Activated CD4-positive, alpha-beta T cell treated with anti-CD3 and anti-CD28 coated beads for 36 hours (primary cell): Measurements from ENCODE around the gene GPC6. TPM values are rescaled to one million over a fixed set of nuclear protein-coding genes. Genes with fewer than 3 reads are reported as not detected.

ENCODE experiments used
- ATAC-seq: fragments of 200-7000 bp; cut with Tn5 transposase; one replicate; pipeline ENCODE4 v1.10.0; 2021; ENCODE audit warnings: mild to moderate bottlenecking, moderate library complexity
- CTCF ChIA-PET: fragments of 350-600 bp; sonication (Branson Sonifier 250); formaldehyde crosslinking; loops from one replicate; lab custom pipeline; 2021; ENCODE audit warnings: antibody characterized with exemption; lab: Charles Lee
- POLR2A ChIA-PET: fragments of 350-600 bp; sonication (Branson Sonifier 250); formaldehyde crosslinking; loops from one replicate; lab custom pipeline; 2021; ENCODE audit warnings: antibody characterized with exemption, inconsistent platforms; lab: Charles Lee
- DNase-seq: peaks from one replicate; pipeline ENCODE4 v3.0.0-alpha.2; 2020
- H3K27ac Mint-ChIP-seq: one replicate; pipeline ENCODE4 v1.8.0; 2021; ENCODE audit warnings: mixed read lengths
- H3K27me3 Mint-ChIP-seq: one replicate; pipeline ENCODE4 v1.8.0; 2021; ENCODE audit warnings: mixed read lengths
- H3K36me3 Mint-ChIP-seq: one replicate; pipeline ENCODE4 v1.8.0; 2021; ENCODE audit warnings: low read depth, mixed read lengths
- H3K4me1 Mint-ChIP-seq: one replicate; pipeline ENCODE4 v1.8.0; 2021; ENCODE audit warnings: mixed read lengths
- H3K4me3 Mint-ChIP-seq: one replicate; pipeline ENCODE4 v1.8.0; 2021; ENCODE audit warnings: mild to moderate bottlenecking, moderate library complexity, mixed read lengths
- H3K9me3 Mint-ChIP-seq: one replicate; pipeline ENCODE4 v1.8.0; 2021; ENCODE audit warnings: low read depth, mixed read lengths
- intact Hi-C, 2 experiments: fragments of 100-400 bp; cut with DNase I in 1 of 2; cut with micrococcal nuclease in 1 of 2; formaldehyde crosslinking; loops; one replicate each; pipeline versions ENCODE4 v1.14.2 to v1.15.1; 2022 to 2024; cut with DNase I, micrococcal nuclease
- total RNA-seq, 2 experiments: library from RNA; stranded (reverse); gene quantifications; one replicate each; pipeline ENCODE4 v1.2.3, GENCODE V29; 2021

The GPC6 gene
- total RNA-seq, 2 experiments from 2014 or later: not detected

DNA sequence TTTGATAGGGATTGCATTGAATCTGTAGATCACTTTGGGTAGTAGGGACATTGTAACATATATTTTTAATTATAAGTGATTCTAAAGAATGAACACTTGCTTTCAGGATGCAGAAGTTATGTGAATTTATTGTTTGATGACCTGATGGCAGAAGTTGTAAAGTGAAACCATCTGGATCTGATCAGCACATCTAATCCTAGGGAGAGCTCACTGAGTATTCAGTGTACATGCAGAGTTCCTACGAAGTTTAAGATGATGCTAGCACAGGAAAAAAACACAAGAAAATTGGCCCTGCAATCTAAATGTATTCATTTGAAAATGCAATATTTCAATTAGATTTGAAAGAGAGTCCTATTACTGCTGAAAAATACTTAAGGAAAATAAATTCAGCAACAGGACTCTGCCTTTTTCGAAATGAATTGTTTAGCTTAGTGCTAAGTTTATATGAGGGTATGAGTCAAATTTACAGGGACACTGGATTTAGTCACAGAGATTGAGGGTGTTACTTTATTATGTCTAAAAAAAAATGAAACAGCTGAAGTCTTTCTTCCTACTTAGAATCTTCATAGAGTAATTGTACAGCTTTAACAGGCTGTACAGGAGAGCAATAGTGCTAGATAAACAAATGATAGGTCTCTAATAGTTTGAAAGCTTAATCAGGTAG is 867.2 kb downstream of the GPC6 start:
- Mint-ChIP-seq H3K36me3 (no peaks in the 10 kb centered on the region), H3K4me1 (no peaks in the 10 kb centered on the region), H3K4me3 (no peak overlapping the region), H3K9me3 (peaks cover 2% of the 10 kb centered on the region), H3K27ac (no peak overlapping the region), H3K27me3 (peaks cover 7% of the 10 kb centered on the region)
- ChIA-PET POLR2A (no interaction called here), CTCF (no interaction called here)
- intact Hi-C loops: no loop called here
- no peak for DNase-seq
- ATAC-seq: no peak

DNA sequence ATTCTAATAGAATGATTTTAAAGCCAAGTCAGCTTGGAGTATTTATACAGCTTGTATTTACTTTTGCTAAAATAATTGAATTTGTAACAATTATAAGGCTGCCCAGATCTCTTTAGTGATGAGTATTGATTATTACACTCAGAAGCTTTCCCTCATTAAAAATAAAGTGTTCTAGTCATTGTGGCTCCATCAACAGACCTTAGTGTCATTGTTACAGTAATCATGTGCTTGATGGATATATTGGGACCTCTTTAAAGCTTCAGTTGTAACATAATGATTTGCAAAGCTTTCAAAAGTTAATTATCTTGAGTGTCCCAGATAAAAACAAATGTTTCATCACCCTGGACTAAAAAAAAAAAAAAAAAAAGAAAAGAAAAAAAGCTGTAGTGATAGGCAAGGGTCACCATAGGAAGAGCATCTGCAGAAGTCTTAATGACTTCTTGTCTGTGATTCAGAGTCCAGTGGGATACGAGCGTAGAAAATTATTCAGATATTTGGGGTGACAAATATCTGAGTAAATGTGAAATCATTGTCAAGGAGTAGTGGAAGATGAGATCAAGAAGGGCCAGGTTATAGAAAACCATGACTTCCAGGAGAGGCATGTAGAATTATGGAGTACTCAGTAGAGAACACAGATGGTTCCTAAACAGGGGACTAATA is 883.2 kb downstream of the GPC6 start:
- no peak overlapping the region for H3K4me3 Mint-ChIP-seq
- no peaks in the 10 kb centered on the region for H3K4me1 Mint-ChIP-seq
- no peaks in the 10 kb centered on the region for H3K36me3 Mint-ChIP-seq
- CTCF ChIA-PET: no interaction called here
- H3K27me3 Mint-ChIP-seq: peaks cover 8% of the 10 kb centered on the region
- DNase-seq (no peak), ATAC-seq (no peak)
- H3K27ac Mint-ChIP-seq: no peak overlapping the region
- H3K9me3 Mint-ChIP-seq: peaks cover 2% of the 10 kb centered on the region
- POLR2A ChIA-PET: no interaction called here
- intact Hi-C loops: no loop called here

DNA sequence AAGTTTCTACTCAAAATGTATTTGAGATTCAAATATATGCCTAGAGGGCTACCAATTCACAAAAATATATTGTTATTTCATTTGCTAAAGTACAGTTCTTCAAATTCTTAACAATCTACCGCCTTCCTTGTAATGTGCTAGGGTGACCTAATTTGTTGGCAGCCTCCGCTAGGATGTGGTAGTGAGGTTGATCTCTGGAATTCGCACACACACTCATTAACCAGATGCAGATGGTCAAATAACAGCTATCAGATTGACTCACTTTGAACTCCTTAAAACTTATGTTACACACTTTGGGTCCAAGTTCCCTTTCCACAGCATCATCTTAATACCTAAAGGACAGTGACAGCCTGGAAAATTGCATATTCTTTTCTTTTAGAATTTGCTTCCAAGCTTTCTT is 885.6 kb downstream of the GPC6 start:
- Mint-ChIP-seq H3K9me3 (no peaks in the 10 kb centered on the region), H3K27ac (no peak overlapping the region), H3K4me1 (no peaks in the 10 kb centered on the region), H3K36me3 (no peaks in the 10 kb centered on the region), H3K4me3 (no peak overlapping the region), H3K27me3 (no peaks in the 10 kb centered on the region)
- intact Hi-C loops: no loop called here
- DNase-seq: no peak
- ChIA-PET CTCF (no interaction called here), POLR2A (no interaction called here)
- ATAC-seq: no peak

DNA sequence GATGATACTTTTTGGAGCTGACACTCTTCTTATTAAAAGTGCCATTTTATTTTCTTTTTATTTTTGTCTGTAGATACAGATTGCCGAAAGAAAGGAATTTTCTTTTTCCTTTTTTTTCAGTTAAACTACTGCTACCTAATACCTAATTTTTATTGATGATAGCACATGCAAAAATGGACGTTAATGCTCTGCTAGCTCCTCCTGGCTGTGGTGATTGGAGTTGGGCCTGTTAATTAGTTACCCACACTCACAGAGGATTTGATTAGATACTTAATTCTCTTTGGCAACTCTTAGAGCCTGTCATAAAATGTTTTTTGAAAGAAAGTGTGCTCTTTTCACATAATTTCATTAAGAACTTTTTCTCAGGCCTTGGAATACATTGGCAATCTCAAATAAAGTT is 886.1 kb downstream of the GPC6 start:
- intact Hi-C loops: no loop called here
- H3K27me3 Mint-ChIP-seq: no peaks in the 10 kb centered on the region
- no peak for DNase-seq
- ATAC-seq: no peak
- H3K36me3 Mint-ChIP-seq: no peaks in the 10 kb centered on the region
- CTCF ChIA-PET: no interaction called here
- no peaks in the 10 kb centered on the region for H3K4me1 Mint-ChIP-seq
- no peak overlapping the region for H3K4me3 Mint-ChIP-seq
- no peak overlapping the region for H3K27ac Mint-ChIP-seq
- POLR2A ChIA-PET: no interaction called here
- H3K9me3 Mint-ChIP-seq: no peaks in the 10 kb centered on the region

DNA sequence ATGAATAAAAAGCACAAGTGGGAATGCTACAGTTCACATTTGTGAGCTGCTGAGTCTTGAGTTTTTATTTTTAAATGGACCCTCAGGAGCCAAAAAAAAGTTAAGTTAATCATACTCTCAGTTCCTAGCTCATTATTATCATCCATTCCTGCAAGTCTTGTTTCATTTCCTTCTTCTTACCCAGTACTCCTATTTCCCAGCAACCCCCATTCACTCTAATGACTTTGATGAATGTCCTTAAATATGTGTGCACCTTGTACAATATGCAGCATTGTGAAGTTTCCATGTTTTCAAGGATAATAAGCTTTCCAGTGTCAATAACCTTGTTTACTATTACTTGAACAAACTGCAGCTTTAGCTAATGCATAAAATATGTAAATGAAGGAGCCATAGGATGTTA is 886.6 kb downstream of the GPC6 start:
- peaks cover 1% of the 10 kb centered on the region for H3K27me3 Mint-ChIP-seq
- H3K4me3 Mint-ChIP-seq: no peak overlapping the region
- ATAC-seq: no peak
- no peaks in the 10 kb centered on the region for H3K9me3 Mint-ChIP-seq
- no peak overlapping the region for H3K27ac Mint-ChIP-seq
- no peak for DNase-seq
- intact Hi-C loops: no loop called here
- ChIA-PET CTCF (interaction anchor here (0.6 kb wide), 1 partner anchor 316 kb away, joined by 3 read pairs; no protein-coding TSS in a partner anchor), POLR2A (no interaction called here)
- no peaks in the 10 kb centered on the region for H3K4me1 Mint-ChIP-seq
- H3K36me3 Mint-ChIP-seq: no peaks in the 10 kb centered on the region

DNA sequence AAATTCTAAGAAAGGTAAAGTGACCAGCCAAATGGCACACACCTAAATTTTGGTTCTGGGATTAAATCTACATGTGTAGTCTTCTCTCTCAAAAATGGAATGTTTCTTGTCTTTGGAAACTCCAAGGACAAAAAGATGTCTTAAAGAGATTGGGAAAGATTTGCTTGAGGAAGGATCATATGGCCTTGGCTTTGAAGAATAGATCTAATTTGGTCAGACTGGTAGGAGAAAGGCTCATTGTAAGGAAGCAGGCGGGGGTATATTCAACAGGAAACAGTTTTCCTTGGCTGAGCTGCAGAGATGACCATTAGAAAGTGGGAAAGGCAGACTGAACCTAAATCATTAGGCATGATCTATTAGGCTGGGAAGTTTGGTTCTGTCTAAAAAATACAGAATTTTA is 887.6 kb downstream of the GPC6 start:
- ChIA-PET CTCF (no interaction called here), POLR2A (no interaction called here)
- H3K36me3 Mint-ChIP-seq: no peaks in the 10 kb centered on the region
- intact Hi-C loops: no loop called here
- no peak overlapping the region for H3K27ac Mint-ChIP-seq
- no peaks in the 10 kb centered on the region for H3K9me3 Mint-ChIP-seq
- H3K27me3 Mint-ChIP-seq: peaks cover 4% of the 10 kb centered on the region
- H3K4me3 Mint-ChIP-seq: no peak overlapping the region
- DNase-seq (no peak), ATAC-seq (no peak)
- no peaks in the 10 kb centered on the region for H3K4me1 Mint-ChIP-seq

DNA sequence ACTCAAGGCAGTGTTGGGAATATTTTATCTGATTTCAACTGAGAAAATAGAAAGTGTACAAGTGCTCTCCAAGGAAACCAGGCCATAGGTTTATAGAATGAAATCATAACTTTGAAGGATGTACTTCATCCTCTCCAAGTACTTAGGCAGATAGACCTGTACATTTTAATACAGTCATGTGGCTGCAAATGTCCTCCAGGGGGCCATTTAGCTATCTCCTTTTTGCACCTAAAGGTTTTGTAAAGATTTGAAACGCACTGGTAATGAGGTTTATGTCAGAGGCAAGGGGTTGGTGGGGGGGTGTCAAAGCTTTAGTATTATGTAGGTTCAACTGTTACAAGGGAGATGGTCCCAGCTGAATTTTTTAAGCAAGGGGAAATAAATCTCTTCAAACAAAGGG is 888.4 kb downstream of the GPC6 start:
- no peak overlapping the region for H3K27ac Mint-ChIP-seq
- H3K36me3 Mint-ChIP-seq: no peaks in the 10 kb centered on the region
- no peaks in the 10 kb centered on the region for H3K9me3 Mint-ChIP-seq
- DNase-seq (no peak), ATAC-seq (no peak)
- CTCF ChIA-PET: no interaction called here
- POLR2A ChIA-PET: no interaction called here
- H3K27me3 Mint-ChIP-seq: peaks cover 6% of the 10 kb centered on the region
- no peak overlapping the region for H3K4me3 Mint-ChIP-seq
- no peaks in the 10 kb centered on the region for H3K4me1 Mint-ChIP-seq
- intact Hi-C loops: loop anchor here in 1 of 2 experiments (5.0 kb wide), 1 partner anchor 247 kb away; no protein-coding TSS in a partner anchor

DNA sequence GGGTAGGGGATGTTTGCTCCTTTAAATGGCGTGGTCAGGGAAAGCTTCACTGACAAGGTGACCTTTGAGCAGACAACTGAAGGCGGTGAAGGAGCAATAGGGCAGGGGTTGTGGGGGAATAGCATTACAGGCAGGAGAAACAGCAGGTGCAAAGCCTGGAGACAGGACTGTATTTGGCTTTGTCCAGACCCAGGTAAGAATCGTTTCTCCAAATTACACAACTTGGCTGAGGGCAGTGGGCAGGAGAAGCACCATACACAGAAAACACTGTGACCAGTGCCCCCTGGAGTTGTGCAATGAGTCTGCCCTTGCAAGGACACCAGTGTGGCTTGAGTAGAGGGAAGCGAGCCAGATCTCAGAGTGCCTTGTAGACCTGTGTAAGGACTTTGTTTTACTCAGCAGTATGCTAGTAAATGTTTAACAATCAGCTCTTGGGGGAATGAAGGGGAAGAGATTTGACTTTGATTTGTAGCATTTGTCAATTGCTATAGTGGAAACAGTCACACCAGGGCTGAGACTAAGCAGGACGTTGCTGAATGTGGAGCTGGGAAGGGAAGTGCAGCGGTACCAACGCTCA is 892.8 kb downstream of the GPC6 start:
- no peaks in the 10 kb centered on the region for H3K36me3 Mint-ChIP-seq
- H3K4me1 Mint-ChIP-seq: no peaks in the 10 kb centered on the region
- intact Hi-C loops: loop anchor here in 1 of 2 experiments (5.0 kb wide), 1 partner anchor 243 kb away; no protein-coding TSS in a partner anchor
- H3K9me3 Mint-ChIP-seq: no peaks in the 10 kb centered on the region
- no peak overlapping the region for H3K27ac Mint-ChIP-seq
- H3K4me3 Mint-ChIP-seq: no peak overlapping the region
- ATAC-seq (no peak), DNase-seq (no peak)
- POLR2A ChIA-PET: no interaction called here
- CTCF ChIA-PET: no interaction called here
- peaks cover 8% of the 10 kb centered on the region for H3K27me3 Mint-ChIP-seq

DNA sequence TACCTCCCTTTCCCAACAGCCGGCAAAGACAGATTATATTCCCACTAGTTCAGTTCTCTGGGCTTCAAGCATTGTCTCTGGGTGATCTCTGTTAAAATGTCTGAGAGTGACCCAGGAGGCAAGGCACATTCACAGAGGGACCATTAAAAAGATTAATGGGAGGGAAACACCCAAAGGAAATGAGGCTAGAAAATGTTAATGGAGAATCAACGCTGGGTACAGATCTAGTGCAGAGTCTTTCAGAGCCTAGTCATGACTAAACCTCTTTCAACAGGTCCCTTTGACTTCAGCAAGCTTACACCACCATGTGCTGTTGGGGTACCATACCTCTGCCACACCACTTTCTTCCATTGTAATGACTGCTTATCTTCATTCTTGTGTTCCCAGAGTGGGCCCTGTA is 894.3 kb downstream of the GPC6 start:
- Mint-ChIP-seq H3K9me3 (no peaks in the 10 kb centered on the region), H3K27ac (no peak overlapping the region), H3K4me1 (no peaks in the 10 kb centered on the region), H3K27me3 (peaks cover 8% of the 10 kb centered on the region), H3K36me3 (no peaks in the 10 kb centered on the region), H3K4me3 (no peak overlapping the region)
- no peak for DNase-seq
- CTCF ChIA-PET: no interaction called here
- intact Hi-C loops: no loop called here
- ATAC-seq: no peak
- POLR2A ChIA-PET: no interaction called here

DNA sequence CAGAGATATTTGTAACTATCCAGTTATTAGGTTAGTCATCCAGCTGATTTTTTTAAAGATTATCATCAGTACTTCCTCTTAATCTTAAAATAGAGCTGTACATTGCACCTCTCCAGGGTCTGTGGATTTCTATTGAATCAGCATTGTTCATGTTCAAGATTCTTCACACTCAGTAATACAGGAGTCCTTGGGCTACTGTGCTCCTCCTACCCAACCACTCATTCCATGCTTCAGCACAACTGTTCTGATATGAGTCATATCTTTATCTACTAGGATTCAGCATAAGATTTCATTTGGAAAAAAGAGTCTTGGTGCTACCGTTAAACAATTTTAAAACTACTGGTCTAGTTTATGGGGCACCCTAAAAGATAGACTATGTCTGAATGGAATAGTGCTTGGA is 895.1 kb downstream of the GPC6 start:
- no peaks in the 10 kb centered on the region for H3K4me1 Mint-ChIP-seq
- intact Hi-C loops: no loop called here
- ATAC-seq (no peak), DNase-seq (no peak)
- H3K27me3 Mint-ChIP-seq: peaks cover 8% of the 10 kb centered on the region
- CTCF ChIA-PET: no interaction called here
- H3K36me3 Mint-ChIP-seq: no peaks in the 10 kb centered on the region
- H3K27ac Mint-ChIP-seq: no peak overlapping the region
- no peaks in the 10 kb centered on the region for H3K9me3 Mint-ChIP-seq
- POLR2A ChIA-PET: no interaction called here
- H3K4me3 Mint-ChIP-seq: no peak overlapping the region

DNA sequence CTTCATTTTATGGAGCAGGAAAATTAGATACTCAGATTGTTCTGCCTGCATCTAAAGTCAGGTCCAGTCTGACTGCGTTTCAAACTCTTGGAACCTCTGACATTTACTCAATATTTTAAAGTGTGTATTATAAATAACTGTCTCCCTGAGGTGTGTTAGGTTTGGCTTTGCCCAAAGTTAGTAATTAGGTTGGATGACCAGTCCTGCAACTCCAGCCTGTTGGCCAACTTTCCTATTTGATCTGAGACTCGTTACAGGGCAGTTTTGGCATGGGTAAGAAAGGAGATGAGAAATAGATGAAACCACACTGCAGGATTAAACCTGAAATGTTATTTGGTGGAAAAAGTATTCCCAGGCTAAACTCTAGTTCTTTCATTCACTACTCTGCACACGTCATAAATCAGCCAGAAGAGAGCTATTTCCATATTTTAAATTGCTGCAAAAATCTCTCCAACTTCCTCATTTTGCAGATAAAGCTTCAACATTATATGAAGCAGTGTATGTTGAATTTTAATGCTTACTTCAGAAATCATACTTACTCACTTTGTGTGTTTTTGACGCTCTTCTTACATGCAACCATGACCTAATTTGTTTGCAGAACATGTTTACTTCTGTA is 895.8 kb downstream of the GPC6 start:
- POLR2A ChIA-PET: no interaction called here
- Mint-ChIP-seq H3K27me3 (peaks cover 8% of the 10 kb centered on the region), H3K27ac (no peak overlapping the region), H3K4me1 (no peaks in the 10 kb centered on the region), H3K9me3 (no peaks in the 10 kb centered on the region), H3K4me3 (no peak overlapping the region), H3K36me3 (no peaks in the 10 kb centered on the region)
- intact Hi-C loops: no loop called here
- CTCF ChIA-PET: no interaction called here
- ATAC-seq (no peak), DNase-seq (no peak)

DNA sequence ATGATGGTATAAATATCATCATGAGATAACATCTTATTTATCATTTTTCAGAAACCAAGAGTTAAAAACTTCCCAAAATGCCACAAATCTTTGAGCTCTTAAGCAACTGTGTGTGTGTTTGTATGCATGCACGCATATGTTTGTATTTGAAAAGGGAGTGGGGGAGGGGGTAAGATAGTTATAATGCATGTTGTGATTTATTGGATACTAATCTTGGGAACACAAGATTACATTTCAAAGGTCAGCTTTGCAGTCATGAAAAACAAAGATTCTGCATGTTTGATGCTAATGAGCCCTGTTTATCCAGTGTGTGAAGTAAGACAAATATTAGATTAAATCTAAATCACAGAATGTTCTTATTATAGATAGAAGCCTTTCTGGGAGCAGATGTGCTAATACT is 897.0 kb downstream of the GPC6 start:
- Mint-ChIP-seq H3K9me3 (no peaks in the 10 kb centered on the region), H3K4me3 (no peak overlapping the region), H3K27ac (no peak overlapping the region), H3K4me1 (no peaks in the 10 kb centered on the region), H3K36me3 (no peaks in the 10 kb centered on the region), H3K27me3 (peaks cover 4% of the 10 kb centered on the region)
- intact Hi-C loops: no loop called here
- ChIA-PET POLR2A (no interaction called here), CTCF (no interaction called here)
- DNase-seq (no peak), ATAC-seq (no peak)
